Measurements from ENCODE around the gene NGDN.

The NGDN gene

GRCh38 chr14:23478109-23478759, 8.7 kb downstream of the NGDN start:
- DNase-seq, result peak; percentile 62

DNA sequence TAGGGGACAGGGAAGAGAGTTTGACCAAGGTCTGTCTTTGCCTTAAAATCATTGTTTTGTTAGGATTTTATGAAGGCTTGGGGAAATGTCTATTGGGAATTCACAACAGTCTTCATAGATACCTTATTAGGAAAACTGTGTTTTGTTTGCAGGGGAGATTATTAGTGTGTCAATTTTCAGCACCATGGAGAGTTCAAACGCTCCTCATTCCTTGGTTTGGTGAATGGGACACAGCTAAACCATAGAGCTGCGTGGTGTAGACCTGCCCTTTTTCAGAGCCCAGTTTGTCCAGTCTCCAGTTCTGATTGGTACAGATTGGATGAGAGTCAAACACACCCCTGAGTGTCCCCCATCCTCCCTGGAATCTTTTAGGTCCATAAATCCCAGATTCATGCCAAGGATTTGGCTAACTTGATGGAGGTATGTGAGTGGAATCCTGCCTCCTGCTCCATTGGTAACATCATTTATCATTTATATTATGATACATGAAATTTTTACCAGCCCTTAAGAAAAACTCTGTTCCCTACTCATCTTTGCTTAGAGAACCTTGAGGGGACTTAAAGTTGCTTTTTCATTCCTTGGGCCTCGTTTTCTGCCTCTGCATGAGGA, 12.0 kb downstream of the NGDN start:
- DNase-seq, result no peak

GRCh38 chr14:23481979-23482822, 12.7 kb downstream of the NGDN start:
- no peak for DNase-seq

DNA sequence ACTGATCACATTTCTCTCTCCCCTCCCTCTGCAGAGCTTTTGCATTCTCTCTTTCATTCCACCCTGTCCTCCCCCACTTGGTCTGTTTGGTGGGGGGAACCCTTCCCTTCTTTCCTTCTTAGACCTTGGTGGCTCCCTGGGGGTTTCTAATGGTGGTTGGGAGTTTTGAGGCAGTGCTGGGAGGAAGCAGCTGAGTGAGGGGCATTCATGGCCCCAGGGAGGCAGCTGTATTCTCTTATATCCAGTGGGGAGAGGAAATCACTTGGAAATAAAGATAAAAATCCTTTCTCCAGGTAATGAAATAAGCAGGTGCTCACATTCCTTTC, 13.3 kb downstream of the NGDN start:
- DNase-seq, result no peak

GRCh38 chr14:23483236-23483854, 13.8 kb downstream of the NGDN start:
- peak; percentile 66 for DNase-seq

DNA sequence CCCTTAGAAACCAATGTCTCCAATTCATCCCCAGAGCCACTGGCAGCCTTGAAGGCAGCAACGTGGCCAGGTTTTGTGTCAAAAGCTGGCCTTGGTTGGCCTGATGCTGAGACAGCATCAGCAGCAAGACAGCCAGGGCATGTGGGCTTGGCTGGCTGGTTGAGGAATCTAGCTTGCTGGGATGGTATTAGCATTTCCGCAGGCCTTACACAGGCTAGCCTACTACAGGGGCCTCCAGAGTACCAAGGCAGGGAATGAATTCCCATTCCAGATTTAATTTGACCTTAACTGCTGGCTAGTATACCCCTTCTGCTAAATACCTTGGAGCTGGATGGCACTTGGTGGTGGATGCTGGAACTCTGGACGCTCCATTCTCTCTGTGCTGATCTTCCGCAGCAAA, 15.8 kb downstream of the NGDN start:
- no peak for DNase-seq

GRCh38 chr14:23486036-23486435, 16.5 kb downstream of the NGDN start:
- DNase-seq, result no peak

DNA sequence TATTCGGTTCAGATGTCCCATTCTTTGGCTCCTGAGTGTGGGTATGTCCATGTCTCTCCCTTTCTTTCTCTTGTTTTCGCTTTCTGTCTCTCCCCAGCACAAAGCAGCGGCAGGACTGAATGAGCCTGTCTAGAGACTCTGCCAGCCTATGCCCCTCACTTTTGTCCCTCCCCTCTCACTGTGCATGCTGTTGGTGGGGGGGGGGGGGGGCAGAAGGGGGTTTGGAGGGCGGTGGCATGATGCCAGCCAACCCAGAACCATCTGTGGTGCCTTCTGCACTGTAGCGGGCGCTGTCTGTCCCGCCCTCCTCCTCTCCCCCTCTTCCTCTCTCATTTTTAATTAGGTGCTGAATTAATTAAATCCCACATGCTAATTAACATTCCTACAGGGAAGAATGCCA, 17.7 kb downstream of the NGDN start:
- DNase-seq, result peak; percentile 78

DNA sequence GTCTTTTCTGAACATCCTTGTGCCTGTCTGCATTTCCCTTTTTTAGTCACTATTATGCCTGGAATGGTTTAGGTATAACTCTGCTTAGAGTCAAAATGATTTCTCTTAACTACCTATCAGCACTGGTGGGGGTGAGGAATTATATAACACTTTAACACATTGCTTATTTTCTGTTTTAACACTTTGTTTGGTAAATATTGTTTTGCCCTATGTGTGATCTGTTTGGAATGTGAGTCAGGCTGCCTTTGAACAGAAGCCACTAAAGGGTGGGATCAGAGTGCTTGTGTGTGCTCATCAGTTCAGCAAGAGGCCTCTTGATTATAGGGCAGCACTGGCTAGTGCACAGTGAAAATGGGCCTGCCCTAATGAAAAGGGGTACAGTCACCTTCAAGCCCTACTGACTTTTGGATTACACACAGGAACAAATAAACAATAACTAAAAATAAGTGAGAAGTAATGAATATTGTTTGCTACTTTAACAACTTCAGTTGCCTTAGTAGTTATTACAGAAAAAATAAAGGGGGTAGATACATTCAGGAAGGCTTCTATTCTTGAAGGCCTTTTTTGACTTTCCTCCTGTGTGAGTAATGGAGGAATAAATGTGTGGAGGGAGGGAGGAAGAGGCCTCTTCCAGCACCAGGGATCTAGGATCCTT, 23.2 kb downstream of the NGDN start:
- DNase-seq, result no peak

- no peak for DNase-seq
These were observed 24.7 kb downstream of the NGDN start for GRCh38 chr14:23494223-23494622.

DNA sequence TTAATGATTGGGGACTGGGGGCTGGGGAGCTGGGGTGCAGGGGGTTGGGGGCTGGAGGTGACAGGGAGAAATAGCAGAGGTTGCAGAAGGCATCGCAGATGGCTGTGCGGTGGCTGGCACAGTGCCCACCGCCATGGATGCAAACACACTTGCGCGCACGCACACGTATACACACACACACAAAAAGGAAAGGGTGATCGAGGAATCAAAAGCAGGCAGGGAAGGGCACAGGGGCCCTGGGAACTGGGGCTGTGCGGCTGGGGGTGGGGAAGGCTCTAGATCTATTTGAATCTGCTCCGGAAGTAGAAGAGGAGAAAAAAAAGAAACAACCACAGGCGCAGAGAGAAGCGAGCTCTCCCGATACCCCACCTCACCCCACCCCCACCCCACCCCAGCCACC, 42.7 kb downstream of the NGDN start:
- peak; percentile 97 for DNase-seq

- DNase-seq, result peak; percentile 95
These were observed 43.7 kb downstream of the NGDN start for GRCh38 chr14:23513005-23513817.

DNA sequence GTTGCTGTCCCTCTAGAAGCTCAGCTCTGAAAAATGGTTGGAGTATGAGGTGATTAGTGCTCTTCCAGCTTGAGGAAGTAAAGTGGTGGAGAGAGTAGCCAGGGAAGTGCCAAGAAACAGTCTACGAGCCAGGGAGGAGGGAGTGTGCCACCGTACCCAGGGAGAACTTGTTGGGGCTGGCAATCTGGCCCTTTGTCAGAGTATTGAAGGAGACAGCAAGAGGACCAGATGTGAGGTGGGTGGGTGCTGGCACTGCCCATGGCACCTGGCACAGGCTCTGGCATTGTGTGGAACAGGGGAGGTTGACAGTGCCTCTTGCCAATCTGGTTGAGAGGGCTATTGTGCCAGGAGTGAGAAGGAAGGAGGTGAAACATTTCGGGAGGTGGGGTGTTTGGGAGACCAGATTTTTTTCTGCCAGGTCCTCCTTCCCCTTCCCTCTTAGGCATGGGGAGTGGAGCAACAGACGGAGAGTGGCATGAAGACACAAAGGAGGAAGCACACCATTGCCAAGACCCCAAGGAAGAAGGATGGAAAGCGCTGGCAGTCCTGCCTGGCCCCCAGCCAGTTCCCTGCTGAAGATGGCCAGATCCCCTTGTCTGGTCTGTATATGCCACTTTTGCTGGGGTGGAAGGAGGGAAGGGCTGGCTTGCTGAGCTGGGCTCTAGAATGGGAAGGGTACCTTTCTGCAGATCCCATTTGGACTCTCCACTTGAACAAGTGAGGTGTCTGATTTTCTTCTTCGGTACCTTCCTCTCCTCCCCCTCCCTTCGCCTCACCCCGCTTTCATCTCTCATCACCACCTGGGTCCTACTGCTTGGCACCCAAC, 44.5 kb downstream of the NGDN start:
- DNase-seq, result peak; percentile 37

- DNase-seq, result peak; percentile 54
These were observed 45.1 kb downstream of the NGDN start for GRCh38 chr14:23514644-23514957.

- no peak for DNase-seq
These were observed 48.3 kb downstream of the NGDN start for GRCh38 chr14:23517650-23518326.

- DNase-seq, result no peak
These were observed 49.2 kb downstream of the NGDN start for GRCh38 chr14:23518709-23519108.

DNA sequence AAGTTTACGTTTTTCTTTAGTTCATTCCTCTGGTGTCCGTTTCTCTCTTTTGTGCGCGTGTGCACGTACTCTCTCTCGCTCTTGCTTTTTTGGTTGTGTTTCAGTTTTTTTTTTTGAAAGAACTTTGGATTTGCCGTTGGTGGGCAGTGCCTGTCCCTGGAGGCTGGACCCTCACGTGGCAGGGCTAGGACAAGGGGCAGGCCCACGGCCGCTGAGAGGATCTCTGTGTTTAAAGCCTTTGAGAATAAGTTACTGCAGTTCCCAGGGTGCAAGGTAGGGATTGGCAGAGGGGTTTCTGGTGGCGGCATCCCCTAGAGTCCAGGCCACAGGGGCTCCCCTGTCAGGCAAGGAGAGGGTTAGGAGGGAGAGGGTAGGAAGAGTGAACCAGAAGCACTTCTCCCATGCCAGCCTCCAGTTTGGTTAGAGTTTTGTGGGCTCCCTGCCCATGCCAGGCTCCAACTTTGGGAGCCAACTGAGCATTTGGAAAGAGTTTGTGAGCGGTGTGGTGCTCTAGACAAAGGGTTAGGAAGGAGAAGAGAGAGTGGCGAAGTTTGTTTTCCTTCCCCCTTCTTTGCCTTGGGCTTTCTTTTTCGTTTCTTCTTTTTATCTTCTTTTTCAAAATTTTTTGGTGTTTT, 51.5 kb downstream of the NGDN start:
- no peak for DNase-seq

DNA sequence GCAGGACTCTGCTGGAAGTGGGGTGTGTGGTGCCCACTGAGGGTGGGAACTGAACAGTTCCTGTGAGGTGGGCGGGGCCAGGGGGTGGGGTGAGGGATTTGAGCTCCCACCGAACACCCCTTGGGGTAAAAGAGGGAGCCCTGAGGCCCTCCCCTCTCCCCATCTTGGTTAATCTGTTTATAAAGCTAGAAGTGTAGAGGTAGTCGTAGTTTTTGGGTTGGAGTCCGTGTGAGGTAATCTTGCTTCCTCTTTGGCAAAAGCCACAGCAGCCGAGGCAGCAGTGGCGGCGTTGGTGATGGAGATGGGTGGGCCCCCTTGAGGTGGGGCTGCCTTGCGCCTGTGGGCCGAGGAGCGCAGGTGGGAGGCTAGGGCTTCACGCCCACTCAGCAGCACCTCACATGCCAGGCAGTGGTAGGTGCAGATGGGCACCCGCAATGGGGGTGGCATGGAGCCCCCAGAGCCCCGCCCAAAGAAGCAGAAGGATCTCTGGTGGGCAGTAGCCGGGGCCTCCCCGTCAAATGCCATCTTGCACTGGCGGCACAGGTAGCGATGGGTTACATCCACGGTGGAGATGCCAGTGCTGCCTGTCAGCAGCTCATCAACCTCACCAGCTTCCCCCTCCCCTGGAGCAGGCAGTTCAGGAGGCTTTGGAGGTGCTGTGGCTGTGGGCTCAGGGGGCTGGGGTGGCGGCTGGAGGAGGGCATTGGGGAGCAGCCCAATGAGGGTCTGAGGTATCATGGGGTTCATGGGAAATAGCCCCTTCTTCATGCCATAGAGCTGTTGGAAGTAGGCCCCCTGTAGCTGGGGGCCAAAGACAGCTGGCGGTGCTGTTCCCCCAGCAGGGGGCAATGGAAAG, 52.5 kb downstream of the NGDN start:
- no peak for DNase-seq

GRCh38 chr14:23522643-23523198, 53.2 kb downstream of the NGDN start:
- DNase-seq, result no peak

Data from NCI-H2171 (cell line).